ENCODE data around the gene SURF6.
A peak's percentile ranks its signal among the peaks of the same experiment; 100 is the strongest.

SURF6 gene

GRCh38 chr9:133368249-133368881 lies 32.4 kb upstream of the SURF6 start:
- DNase-seq (ENCODE audit: low read depth in 2 of 2) = no peak

GRCh38 chr9:133367778-133368177 lies 31.8 kb upstream of the SURF6 start:
- DNase-seq (ENCODE audit: low read depth in 2 of 2) = no peak

GRCh38 chr9:133367221-133367620 lies 31.2 kb upstream of the SURF6 start:
- no peak for DNase-seq (ENCODE audit: low read depth in 2 of 2)

DNA sequence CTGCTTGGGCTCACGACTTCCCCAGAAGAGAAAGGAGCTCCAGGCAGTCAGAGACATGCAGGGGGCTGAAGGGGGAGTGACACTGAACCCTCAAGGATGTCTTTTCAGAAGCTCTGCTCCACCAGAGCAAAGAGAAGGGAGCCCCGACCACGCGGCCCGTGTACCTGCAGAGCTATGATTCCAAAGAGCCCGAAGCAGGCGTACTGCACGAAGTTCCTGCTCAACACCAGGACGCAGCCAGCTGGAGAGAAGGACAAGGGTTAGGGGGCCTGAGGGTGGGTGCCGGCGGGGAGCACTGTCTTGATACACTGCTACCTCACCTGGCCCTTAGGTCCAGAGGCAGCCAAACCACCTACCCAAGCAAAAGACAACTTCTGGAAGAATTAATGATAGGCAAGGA lies 30.4 kb upstream of the SURF6 start:
- DNase-seq (ENCODE audit: low read depth in 2 of 2) = no peak

GRCh38 chr9:133362359-133363044 lies 26.5 kb upstream of the SURF6 start:
- no peak for DNase-seq (ENCODE audit: low read depth in 2 of 2)

DNA sequence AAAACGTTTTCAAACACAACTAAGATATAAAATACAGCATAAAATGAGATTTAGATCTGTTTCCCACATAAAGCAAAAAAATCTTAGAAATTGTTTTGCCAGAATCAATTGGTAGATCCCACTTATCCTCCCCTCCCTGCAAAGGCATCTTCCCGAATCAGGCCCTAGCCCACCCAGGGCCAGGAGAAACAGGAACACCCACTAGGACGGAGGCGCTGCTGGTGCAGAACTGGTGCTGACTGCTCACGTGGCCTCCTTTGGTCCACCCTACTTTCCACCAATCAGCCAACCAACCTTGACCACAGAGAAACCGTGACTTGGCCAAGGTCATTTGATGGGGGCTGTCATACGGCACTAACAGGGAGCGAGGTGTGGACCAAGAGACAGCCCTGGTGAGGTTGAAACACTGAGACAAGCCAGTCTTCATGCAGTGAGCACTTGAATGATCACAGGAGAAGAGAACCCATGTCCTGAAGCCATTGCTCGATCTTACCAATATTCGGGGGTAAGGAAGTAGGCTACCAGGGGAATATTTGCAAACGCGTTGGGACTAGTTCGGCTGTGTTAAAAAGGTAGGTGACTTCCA lies 25.6 kb upstream of the SURF6 start:
- no peak for DNase-seq (ENCODE audit: low read depth in 2 of 2)

GRCh38 chr9:133360400-133361393 lies 24.7 kb upstream of the SURF6 start:
- no peak for DNase-seq (ENCODE audit: low read depth in 2 of 2)

- DNase-seq (ENCODE audit: low read depth in 2 of 2) = no peak
Observed at GRCh38 chr9:133359399-133360175, 23.6 kb upstream of the SURF6 start.

DNA sequence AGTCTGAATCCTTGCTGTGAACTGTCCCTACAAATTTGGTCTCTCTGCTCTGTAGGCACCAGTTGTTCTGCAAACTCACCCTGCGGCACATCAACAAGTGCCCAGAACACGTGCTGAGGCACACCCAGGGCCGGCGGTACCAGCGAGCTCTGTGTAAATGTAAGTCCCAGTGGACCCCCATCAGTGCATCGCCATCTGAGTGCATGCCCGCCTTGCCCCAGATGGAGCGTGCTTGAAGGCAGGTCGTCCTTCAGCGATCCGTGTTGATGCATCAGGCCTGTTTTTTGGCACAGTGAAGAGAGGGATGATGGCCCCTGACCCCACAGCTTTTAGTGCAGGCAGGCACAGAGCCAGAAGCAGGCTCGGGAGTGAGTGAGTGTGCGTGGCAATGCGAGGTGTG lies 21.7 kb upstream of the SURF6 start:
- DNase-seq (ENCODE audit: low read depth in 2 of 2) = no peak

DNA sequence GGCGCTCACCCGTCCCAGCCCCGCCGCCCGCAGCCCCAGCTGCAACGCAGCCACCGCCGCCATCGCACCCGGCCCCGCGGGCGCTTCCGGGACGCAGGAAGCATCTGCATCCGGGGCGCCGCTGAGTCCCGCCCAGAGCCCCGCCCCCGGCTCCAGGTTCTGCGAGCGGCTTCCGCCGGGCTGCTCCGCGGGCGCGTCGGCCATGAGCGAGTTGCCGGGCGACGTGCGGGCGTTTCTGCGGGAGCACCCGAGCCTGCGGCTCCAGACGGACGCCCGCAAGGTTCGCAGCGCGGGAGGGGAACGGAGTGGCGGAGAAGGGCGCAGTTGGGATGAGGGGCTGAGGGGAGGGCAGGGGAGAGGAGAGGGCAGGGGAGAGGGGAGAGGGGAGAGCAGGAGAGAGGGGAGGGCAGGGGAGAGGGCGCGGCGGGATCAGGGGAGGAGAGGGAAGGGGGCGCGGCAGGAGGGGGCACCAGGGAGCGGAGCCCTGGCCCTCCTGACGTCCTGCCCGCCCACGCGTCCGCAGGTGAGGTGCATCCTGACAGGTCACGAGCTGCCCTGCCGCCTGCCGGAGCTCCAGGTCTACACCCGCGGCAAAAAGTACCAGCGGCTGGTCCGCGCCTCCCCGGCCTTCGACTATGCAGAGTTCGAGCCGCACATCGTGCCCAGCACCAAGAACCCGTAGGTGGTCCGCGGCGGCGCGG lies 20.6 kb upstream of the SURF6 start, which contains the start of the genes SURF1 and SURF2:
Gene SURF1 (minus strand): TSS at position 97 of the 701 bp plus-strand sequence. CDS start 34 bp downstream, at position 63.
Gene SURF2 (plus strand): TSS at position 160 of the 701 bp plus-strand sequence. CDS start 43 bp downstream, at position 203.
- DNase-seq (ENCODE audit: low read depth in 2 of 2) = peak; percentile 81 to 92

DNA sequence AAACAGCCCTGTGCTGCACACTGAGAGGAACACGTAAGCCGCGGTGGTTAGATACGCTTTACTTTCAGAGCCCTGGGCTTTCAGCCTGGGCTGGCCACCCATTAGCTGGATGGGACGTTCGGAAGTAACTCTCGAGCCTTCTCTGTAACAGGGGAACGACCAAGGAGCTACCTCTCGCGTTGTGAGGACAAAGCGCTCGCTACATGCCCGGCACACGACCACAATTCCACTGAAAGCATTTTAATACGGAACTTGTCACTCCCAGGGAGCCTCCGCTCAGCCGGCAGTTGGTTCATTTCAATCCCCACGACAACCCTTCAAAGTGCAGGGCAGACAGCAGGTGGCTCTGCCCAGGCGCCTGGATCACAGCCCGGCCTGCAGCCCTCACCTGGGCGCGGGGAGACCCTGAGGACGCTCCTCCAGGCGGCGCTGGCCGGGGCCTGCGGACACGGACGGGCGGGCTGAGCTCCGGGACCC lies 19.9 kb upstream of the SURF6 start:
- DNase-seq (ENCODE audit: low read depth in 2 of 2) = no peak

DNA sequence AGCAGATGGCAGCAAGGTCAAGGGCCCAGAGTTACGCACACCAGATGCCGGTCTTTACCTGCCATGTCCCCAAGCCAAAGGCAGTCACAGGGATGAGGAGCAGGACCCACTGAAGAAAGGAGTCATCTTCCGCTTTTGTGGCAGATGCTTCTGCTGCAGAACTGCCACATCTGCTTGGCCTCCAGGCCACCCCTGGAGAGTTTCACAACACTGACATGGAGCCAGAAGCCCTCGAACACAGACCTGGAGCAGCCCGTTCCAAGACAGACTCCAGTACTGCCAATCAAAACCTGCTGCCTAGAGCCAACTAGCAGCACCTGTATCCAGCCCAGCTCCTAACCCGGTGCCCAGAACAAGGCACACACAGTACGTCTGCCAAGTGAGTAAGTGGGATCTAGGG lies 18.8 kb upstream of the SURF6 start:
- no peak for DNase-seq (ENCODE audit: low read depth in 2 of 2)

DNA sequence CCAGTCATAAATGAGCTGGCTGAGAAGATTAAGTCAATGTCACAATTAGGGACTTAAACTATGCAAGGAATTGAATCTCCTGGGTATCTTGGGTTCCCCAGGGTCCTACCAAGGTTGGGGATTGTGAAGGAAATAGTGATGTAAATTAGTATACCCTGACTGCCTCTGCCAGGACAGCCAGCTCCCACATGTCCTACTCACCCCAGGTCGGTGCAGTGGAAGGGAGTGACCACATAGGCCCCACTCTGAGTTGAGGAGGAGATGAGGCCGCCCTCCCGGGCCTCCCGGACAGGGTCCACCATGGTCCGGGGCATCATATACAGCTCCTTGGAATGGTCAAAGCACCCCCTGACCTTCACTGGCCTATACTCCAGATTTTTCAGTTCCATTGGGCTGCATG lies 17.6 kb upstream of the SURF6 start:
- DNase-seq (ENCODE audit: low read depth in 2 of 2) = no peak

DNA sequence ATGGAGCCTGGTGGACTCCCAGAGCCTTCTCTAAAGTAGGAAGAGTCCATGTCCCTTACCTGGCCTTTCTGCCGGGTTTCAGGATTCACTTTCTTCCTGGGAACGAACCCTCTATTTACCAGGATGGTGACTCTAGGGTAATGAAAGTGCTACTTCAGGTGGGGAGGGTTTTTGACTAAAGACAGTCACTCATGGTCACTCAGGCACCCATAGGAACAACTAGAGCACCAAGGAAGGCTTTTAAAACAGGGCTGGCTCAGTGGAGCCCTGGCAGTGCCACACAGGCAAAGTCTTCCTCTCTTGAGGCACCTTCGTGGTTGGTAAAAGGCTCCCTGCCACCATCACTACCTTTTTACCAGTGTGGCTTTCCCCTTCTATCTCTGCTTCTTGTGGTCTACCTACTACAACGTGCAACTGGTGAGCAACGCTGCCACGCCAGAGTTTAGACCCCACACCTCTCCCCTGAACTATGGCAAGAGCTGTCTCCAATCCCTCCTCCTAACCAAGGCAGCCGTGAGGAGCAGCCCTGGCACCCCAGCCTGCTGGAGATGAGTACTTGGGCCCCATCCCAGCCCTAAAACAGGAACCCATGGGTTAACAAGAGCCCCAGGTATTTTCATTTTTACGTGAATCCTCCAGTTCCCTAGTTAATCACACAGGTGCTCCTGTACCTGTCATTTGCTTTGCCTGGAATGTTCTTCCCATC lies 16.8 kb upstream of the SURF6 start:
- DNase-seq (ENCODE audit: low read depth in 2 of 2) = no peak

DNA sequence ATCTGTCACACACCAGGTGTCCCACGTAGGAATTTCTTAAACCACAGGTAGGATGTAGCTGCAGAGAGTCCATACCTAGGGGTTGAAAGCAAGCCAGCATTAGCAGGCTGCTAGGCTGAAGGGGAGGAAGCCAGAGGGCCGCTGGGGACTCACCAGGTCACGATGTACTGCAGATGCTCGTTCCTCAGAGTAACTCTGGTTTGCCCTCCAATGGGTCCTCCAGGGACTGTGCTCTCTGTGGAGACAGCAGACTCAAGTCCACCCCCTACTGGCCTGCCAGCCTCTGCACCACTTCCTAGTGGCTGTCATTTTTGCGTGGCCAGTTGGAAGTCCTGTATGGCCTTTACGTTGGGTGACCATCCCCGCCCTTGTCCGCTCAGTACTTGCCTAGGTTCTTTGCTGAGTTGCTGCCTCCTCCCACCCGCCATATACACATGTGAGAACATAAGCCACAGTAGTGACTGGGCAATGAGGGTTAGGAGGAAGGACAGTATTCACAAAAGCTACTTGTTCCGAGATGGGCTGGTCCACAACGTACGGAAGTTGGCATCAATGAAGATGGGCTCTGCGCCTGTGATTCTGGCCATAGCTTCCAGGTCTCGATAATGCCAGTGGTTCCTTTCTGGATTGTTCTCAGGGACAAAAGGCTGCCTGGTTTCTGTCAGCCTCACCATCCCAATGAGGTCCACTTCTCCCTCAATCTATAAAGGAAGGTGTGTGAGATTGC lies 16.1 kb upstream of the SURF6 start:
- DNase-seq (ENCODE audit: low read depth in 2 of 2) = no peak

GRCh38 chr9:133351526-133351907 lies 15.5 kb upstream of the SURF6 start:
- DNase-seq (ENCODE audit: low read depth in 2 of 2) = no peak

GRCh38 chr9:133349965-133350616 lies 14.1 kb upstream of the SURF6 start:
- no peak for DNase-seq (ENCODE audit: low read depth in 2 of 2)
